HepG2 (cell line): ENCODE data around the gene TALDO1. TPM values are rescaled to one million over a fixed set of nuclear protein-coding genes. Genes with fewer than 3 reads are reported as not detected.
A peak's percentile ranks its signal among the peaks of the same experiment; 100 is the strongest.

ENCODE experiments used
- CC2D1A ChIP-seq: sonication (generic); formaldehyde crosslinking; IDR thresholded peaks from 2 replicates; pipeline ENCODE4 v1.8.1; 2023; ENCODE audit warnings: mild to moderate bottlenecking, missing genetic modification reagents
- MBNL3 ChIP-seq: fragments of 250-450 bp; sonication (Bioruptor Pico); conservative IDR thresholded peaks from 2 replicates; pipeline ENCODE4 v1.8.0; 2022; ENCODE audit warnings: mild to moderate bottlenecking, inconsistent platforms
- NAIF1 ChIP-seq: sonication (generic); formaldehyde crosslinking; IDR thresholded peaks from 2 replicates; pipeline ENCODE4 v1.5.0; 2020; ENCODE audit warnings: mild to moderate bottlenecking, missing genetic modification reagents, borderline replicate concordance
- RELA ChIP-seq: sonication (generic); formaldehyde crosslinking; IDR thresholded peaks from 2 replicates; pipeline ENCODE4 v1.4.0; 2020; ENCODE audit warnings: missing genetic modification reagents
- SNRNP70 ChIP-seq: fragments of 200-400 bp; formaldehyde crosslinking; IDR thresholded peaks from 2 replicates; pipeline ENCODE4 v1.6.1; 2017; ENCODE audit warnings: mild to moderate bottlenecking, low read depth, low read length, moderate library complexity
- SP140L ChIP-seq: sonication (generic); formaldehyde crosslinking; IDR thresholded peaks from 2 replicates; pipeline ENCODE4 v1.4.0; 2020; ENCODE audit warnings: missing genetic modification reagents, borderline replicate concordance
- TARDBP ChIP-seq: sonication (generic); formaldehyde crosslinking; IDR thresholded peaks from 2 replicates; pipeline ENCODE4 v1.8.0; 2022; ENCODE audit warnings: mild to moderate bottlenecking, missing genetic modification reagents
- YEATS2 ChIP-seq: sonication (generic); formaldehyde crosslinking; IDR thresholded peaks from 2 replicates; pipeline ENCODE4 v1.4.0; 2020; ENCODE audit warnings: missing genetic modification reagents, borderline replicate concordance
- ZFYVE20 ChIP-seq: sonication (generic); formaldehyde crosslinking; IDR thresholded peaks from 2 replicates; pipeline ENCODE4 v1.8.0; 2023; ENCODE audit warnings: low read depth, mild to moderate bottlenecking, moderate library complexity, missing genetic modification reagents, borderline replicate concordance
- ZIK1 ChIP-seq: sonication (generic); formaldehyde crosslinking; IDR thresholded peaks from 2 replicates; pipeline ENCODE4 v1.5.0; 2020; ENCODE audit warnings: mild to moderate bottlenecking, low read depth, missing genetic modification reagents, borderline replicate concordance
- ZNF317 ChIP-seq: sonication (generic); formaldehyde crosslinking; IDR thresholded peaks from 2 replicates; pipeline ENCODE4 v1.5.0; 2020; ENCODE audit warnings: mild to moderate bottlenecking, missing genetic modification reagents
- ZNF451 ChIP-seq: sonication (generic); formaldehyde crosslinking; IDR thresholded peaks from 2 replicates; pipeline ENCODE4 v1.5.0; 2020; ENCODE audit warnings: mild to moderate bottlenecking, missing genetic modification reagents
- ZNF570 ChIP-seq: sonication (generic); formaldehyde crosslinking; IDR thresholded peaks from 2 replicates; pipeline ENCODE4 v1.4.0; 2020; ENCODE audit warnings: mild to moderate bottlenecking, missing genetic modification reagents, borderline replicate concordance
- ZNF776 ChIP-seq: sonication (generic); formaldehyde crosslinking; IDR thresholded peaks from 2 replicates; pipeline ENCODE4 v1.4.0; 2020; ENCODE audit warnings: mild to moderate bottlenecking, missing genetic modification reagents
- polyA plus RNA-seq, 8 experiments: library from polyadenylated mRNA; depleted of rRNA in 3 of 8; stranded (reverse) in 7 of 8; unstranded in 1 of 8; fragments of >200 nt; fragmentation: Illumina TruSeq in 4 of 8; extraction: Trizol in 4 of 8; gene quantifications; 2 replicates each; pipeline versions ENCODE4 v1.2.1 to v1.2.3, GENCODE V29; 2011 to 2016; ENCODE audit warnings: low read depth in 4 of 8, missing spikeins in 1 of 8, mixed read lengths in 1 of 8; ENCODE audit not compliant: insufficient read depth in 1 of 8
- total RNA-seq, 5 experiments: library from RNA; depleted of rRNA; stranded (reverse); fragments of >200 nt; fragmentation: Illumina TruSeq; extraction: Trizol; gene quantifications; 2 replicates each; pipeline ENCODE4 v1.2.3, GENCODE V29; 2016; ENCODE audit warnings: low read depth in 1 of 5
- TF ChIP-seq, protein P1 (sequence below): IDR thresholded peaks from 2 replicates; pipeline ENCODE4 v1.6.1; 2016; ENCODE audit warnings: missing biosample characterization, missing genetic modification reagents, low read depth
- TF ChIP-seq, protein P2 (sequence below): IDR thresholded peaks from 2 replicates; pipeline ENCODE4 v1.6.1; 2016; ENCODE audit warnings: missing compliant biosample characterization, missing genetic modification reagents, borderline replicate concordance
- TF ChIP-seq, protein P3 (sequence below): sonication (generic); formaldehyde crosslinking; IDR thresholded peaks from 2 replicates; pipeline ENCODE4 v1.9.0; 2022; ENCODE audit warnings: low read depth, missing genetic modification reagents
- TF ChIP-seq, protein P4 (sequence below): sonication (generic); formaldehyde crosslinking; IDR thresholded peaks from 2 replicates; pipeline ENCODE4 v1.5.0; 2020; ENCODE audit warnings: mild to moderate bottlenecking, missing genetic modification reagents, moderate library complexity
- TF ChIP-seq, protein P5 (sequence below): sonication (generic); formaldehyde crosslinking; IDR thresholded peaks from 2 replicates; pipeline ENCODE4 v1.4.0; 2020; ENCODE audit warnings: missing genetic modification reagents

The TALDO1 gene
- total and polyA plus RNA-seq, 2 of the 13 experiments (the other 11 are each of a cell fraction or from before 2014, with no cell fraction given), result 107 to 240 TPM

DNA sequence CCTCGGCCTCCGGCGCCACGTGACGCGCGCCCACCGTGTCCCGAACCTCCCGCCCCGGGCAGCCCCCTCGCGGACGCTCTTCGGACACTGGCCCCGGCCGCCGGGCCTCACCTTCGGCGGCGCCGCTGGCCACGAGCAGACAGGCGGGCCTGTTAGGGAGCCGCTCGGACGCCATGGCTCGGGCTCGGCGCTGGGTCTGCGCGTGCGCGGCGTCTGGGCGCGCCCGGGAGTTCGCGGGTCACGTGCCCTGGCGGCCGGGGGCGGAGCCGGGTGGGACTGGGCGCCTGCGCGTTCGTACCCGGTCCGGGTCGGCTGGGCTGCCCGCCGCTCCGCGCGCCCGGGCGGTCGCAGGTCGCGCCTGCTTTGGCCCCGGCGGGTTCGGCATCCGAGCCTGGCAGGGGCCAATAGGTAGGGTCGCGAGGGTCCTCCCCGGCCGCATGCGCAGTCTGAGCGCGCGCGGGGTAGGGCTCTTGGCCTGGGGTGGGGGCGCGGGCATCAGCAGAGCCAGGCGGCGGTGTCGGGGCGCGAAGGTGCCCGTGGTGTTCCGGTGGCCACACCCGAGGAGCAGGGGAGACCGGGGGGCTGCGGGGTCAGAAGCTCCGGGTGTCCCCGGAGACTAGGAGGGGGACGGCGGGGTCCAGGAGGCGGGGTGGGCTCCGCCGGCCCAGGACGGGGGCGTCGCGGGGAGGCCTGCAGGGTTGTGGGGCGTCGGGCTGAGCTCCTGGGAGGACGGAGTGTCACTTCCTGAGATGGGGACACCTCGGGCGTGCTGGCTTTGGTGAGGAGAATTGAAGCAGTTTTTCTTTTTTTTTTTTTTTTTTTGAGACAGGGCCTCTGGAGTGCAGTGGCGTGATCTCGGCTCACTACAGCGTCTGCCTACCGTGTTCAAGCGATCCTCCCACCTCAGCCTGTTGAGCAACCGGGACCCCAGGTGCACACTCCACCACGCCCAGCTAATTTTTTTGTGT, 30.3 kb downstream of the TALDO1 start, which contains the start of gene GATD1 (continued):
- TF ChIP-seq, protein P1, sequence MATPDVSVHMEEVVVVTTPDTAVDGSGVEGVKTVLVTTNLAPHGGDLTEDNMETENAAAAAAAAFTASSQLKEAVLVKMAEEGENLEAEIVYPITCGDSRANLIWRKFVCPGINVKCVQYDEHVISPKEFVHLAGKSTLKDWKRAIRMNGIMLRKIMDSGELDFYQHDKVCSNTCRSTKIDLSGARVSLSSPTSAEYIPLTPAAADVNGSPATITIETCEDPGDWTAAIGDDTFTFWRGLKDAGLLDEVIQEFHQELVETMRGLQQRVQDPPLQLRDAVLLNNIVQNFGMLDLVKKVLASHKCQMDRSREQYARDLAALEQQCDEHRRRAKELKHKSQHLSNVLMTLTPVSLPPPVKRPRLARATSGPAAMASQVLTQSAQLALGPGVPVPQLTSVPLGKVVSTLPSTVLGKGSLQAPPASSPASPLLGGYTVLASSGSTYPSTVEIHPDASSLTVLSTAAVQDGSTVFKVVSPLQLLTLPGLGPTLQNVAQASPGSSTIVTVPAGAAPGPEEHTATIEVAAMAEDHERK (CRISPR knock-in tag), result no peak
- TF ChIP-seq, protein P2, sequence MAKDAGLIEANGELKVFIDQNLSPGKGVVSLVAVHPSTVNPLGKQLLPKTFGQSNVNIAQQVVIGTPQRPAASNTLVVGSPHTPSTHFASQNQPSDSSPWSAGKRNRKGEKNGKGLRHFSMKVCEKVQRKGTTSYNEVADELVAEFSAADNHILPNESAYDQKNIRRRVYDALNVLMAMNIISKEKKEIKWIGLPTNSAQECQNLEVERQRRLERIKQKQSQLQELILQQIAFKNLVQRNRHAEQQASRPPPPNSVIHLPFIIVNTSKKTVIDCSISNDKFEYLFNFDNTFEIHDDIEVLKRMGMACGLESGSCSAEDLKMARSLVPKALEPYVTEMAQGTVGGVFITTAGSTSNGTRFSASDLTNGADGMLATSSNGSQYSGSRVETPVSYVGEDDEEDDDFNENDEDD (CRISPR knock-in tag), result peak; percentile 55; the same call in 1 of the 2 replicates
- TF ChIP-seq, protein P3, sequence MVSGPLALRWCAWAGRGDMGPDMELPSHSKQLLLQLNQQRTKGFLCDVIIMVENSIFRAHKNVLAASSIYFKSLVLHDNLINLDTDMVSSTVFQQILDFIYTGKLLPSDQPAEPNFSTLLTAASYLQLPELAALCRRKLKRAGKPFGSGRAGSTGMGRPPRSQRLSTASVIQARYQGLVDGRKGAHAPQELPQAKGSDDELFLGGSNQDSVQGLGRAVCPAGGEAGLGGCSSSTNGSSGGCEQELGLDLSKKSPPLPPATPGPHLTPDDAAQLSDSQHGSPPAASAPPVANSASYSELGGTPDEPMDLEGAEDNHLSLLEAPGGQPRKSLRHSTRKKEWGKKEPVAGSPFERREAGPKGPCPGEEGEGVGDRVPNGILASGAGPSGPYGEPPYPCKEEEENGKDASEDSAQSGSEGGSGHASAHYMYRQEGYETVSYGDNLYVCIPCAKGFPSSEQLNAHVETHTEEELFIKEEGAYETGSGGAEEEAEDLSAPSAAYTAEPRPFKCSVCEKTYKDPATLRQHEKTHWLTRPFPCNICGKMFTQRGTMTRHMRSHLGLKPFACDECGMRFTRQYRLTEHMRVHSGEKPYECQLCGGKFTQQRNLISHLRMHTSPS (CRISPR knock-in tag), result no peak
- TF ChIP-seq, protein P4, sequence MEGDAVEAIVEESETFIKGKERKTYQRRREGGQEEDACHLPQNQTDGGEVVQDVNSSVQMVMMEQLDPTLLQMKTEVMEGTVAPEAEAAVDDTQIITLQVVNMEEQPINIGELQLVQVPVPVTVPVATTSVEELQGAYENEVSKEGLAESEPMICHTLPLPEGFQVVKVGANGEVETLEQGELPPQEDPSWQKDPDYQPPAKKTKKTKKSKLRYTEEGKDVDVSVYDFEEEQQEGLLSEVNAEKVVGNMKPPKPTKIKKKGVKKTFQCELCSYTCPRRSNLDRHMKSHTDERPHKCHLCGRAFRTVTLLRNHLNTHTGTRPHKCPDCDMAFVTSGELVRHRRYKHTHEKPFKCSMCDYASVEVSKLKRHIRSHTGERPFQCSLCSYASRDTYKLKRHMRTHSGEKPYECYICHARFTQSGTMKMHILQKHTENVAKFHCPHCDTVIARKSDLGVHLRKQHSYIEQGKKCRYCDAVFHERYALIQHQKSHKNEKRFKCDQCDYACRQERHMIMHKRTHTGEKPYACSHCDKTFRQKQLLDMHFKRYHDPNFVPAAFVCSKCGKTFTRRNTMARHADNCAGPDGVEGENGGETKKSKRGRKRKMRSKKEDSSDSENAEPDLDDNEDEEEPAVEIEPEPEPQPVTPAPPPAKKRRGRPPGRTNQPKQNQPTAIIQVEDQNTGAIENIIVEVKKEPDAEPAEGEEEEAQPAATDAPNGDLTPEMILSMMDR (CRISPR knock-in tag), result no peak
- TF ChIP-seq TARDBP (CRISPR knock-in tag), result no peak
- 0 out of 2 replicates have a peak, but pooled peaks have one; percentile 17 for TF ChIP-seq ZNF570 (CRISPR knock-in tag)
- no peak for TF ChIP-seq NAIF1 (CRISPR knock-in tag)
- no peak for TF ChIP-seq ZNF776 (CRISPR knock-in tag)
- TF ChIP-seq ZFYVE20 (CRISPR knock-in tag), result no peak
- TF ChIP-seq MBNL3 (CRISPR knock-in tag), result no peak
- TF ChIP-seq RELA (CRISPR knock-in tag), result no peak
- no peak for TF ChIP-seq ZNF451 (CRISPR knock-in tag)
- TF ChIP-seq ZIK1 (CRISPR knock-in tag), result peak; percentile 78; the same call in 1 of the 2 replicates
- TF ChIP-seq SNRNP70, result no peak
- TF ChIP-seq, protein P5, sequence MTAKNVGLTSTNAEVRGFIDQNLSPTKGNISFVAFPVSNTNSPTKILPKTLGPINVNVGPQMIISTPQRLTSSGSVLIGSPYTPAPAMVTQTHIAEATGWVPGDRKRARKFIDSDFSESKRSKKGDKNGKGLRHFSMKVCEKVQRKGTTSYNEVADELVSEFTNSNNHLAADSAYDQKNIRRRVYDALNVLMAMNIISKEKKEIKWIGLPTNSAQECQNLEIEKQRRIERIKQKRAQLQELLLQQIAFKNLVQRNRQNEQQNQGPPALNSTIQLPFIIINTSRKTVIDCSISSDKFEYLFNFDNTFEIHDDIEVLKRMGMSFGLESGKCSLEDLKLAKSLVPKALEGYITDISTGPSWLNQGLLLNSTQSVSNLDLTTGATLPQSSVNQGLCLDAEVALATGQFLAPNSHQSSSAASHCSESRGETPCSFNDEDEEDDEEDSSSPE, result no peak
- TF ChIP-seq CC2D1A (CRISPR knock-in tag), result no peak
- no peak for TF ChIP-seq YEATS2 (CRISPR knock-in tag)
- no peak for TF ChIP-seq ZNF317 (CRISPR knock-in tag)
- TF ChIP-seq SP140L (CRISPR knock-in tag), result no peak
